Kidney capillary endothelial cell (primary cell): ENCODE data around the gene TMEM198.
A peak's percentile ranks its signal among the peaks of the same experiment; 100 is the strongest.

ENCODE experiments used
- DNase-seq: peaks from one replicate; pipeline ENCODE4 v3.0.0-alpha.2; 2018; ENCODE audit warnings: low spot score

The TMEM198 gene

DNA sequence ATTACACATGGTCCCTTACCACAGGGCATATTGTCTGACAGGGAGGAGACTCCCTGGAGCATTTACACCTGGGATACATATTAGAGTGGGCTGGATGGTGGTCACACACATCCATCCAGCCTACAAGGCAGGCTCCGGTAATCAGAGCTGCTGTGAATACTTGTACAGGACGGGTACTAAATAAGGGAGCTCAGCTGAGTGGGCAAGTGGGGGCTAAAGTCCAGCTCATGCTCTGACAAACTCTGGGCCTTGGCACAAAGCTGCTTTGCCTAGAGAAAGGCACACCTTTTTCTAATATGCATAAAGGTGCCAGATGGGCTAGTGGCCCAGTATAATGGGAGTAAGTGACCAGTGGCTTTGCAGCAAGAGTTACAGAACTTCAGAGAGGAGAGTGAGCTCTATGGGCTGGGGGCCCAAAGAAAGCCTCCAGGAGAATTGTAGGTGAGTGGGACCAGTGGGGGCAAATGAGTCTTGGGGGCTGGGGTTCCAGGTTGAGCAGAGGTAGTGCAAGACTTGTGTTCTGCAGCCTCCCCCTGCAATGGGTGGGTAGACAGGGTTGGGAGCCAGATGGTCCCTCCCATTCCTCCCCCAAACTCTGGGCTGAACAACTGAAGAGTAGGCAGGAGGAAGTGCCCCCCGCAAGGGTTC lies 1.6 kb downstream of the TMEM198 start:
- DNase-seq, result no peak

DNA sequence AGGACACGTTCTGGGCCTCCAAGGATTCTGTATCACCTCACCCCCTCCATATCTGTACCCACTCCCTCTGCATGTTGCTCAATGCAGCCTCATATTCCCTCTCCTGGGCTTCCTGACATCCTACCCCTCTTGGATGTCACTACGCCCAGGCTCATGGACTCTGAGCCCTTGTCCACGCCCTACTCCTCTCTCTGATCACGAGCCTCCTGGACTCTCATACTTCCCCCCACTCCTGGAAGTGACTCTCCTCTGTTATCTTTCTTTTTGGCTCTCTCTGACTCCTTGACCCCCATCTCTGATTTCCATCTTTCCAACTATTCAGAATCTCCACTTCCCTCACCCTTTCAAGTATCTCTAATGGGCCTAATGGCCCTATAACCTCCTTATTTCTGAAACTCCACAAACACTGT lies 2.1 kb downstream of the TMEM198 start:
- no peak for DNase-seq

DNA sequence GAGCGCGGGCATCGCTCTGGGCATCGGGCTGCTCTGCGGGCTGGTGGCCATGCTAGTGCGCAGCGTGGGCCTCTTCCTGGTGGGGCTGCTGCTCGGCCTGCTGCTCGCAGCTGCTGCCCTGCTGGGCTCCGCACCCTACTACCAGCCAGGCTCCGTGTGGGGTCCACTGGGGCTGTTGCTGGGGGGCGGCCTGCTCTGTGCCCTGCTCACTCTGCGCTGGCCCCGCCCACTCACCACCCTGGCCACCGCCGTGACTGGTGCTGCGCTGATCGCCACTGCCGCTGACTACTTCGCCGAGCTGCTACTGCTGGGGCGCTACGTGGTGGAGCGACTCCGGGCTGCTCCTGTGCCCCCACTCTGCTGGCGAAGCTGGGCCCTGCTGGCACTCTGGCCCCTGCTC lies 3.8 kb downstream of the TMEM198 start:
- no peak for DNase-seq

DNA sequence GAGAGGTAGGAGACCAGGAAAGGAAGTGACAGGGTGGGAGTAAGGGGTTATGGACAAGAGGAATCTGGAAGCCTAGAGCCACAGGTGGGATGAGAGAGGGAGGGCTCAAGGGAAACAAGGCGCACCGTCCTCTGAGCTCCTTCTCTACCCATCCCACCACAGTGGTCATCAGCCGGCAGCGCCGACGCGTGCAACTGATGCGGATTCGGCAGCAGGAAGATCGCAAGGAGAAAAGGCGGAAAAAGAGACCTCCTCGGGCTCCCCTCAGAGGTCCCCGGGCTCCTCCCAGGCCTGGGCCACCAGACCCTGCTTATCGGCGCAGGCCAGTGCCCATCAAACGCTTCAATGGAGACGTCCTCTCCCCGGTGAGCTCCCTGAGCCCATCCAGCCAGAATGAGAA lies 5.2 kb downstream of the TMEM198 start:
- no peak for DNase-seq

DNA sequence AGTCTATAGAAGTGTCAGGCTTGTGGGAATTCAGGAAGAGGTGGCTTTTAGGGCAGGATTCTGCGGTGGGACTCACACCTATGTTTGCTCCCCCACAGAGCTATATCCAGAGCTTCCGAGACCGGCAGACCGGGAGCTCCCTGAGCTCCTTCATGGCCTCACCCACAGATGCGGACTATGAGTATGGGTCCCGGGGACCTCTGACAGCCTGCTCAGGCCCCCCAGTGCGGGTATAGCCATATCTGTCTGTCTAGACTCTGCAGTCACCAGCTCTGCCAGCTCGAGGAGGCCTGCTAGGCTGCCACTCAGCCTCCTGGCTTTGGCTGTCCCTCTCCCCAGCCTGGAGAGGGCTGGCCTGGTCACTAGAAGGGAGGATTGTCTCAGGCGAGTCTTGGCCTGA lies 5.8 kb downstream of the TMEM198 start:
- DNase-seq, result no peak

DNA sequence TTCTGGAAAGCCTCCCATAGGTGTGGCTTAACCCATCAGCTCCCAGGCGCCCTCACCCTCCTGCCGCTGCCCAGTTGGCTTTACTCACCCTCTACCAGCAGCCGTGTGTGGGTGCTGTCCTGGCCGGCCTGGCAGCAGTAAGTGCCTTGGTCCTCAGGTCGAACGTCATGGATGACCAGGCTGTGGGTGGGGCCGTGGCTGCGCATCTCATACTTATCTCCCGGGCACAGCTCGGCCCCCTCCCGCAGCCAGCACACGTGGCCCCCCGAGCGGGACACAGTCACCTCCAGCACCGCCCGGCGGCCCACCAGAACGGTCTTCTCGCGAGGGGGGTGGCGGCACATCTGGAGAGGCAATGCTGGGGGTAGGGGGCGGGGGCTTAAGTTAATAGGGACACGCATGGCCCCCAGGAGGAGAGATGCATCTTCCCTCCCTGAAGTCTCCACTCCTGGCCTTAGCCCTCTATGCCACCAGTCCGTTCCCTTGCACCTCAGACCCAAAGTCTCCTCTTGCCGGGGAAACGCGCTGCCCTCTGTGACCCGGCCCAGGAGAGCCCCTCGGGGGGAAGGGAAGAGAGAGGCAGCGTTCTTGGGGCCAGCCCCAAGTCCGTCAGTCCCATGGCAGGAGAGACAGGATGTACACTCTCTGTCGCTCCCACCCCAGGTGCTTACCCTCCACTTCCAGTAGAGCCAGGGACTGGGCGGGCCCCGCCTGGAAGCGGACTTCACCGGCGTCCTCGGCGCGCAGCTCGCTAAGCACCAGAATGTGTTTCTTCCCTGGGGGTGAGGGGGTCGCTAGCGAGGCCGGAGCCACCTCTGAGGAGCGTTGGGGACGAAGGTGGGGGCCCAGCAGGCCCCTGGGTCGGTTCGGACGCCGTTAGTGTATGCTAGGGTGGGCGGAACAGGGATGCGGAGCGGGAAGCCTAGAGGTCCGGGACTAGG lies 7.9 kb downstream of the TMEM198 start:
- DNase-seq, result no peak

DNA sequence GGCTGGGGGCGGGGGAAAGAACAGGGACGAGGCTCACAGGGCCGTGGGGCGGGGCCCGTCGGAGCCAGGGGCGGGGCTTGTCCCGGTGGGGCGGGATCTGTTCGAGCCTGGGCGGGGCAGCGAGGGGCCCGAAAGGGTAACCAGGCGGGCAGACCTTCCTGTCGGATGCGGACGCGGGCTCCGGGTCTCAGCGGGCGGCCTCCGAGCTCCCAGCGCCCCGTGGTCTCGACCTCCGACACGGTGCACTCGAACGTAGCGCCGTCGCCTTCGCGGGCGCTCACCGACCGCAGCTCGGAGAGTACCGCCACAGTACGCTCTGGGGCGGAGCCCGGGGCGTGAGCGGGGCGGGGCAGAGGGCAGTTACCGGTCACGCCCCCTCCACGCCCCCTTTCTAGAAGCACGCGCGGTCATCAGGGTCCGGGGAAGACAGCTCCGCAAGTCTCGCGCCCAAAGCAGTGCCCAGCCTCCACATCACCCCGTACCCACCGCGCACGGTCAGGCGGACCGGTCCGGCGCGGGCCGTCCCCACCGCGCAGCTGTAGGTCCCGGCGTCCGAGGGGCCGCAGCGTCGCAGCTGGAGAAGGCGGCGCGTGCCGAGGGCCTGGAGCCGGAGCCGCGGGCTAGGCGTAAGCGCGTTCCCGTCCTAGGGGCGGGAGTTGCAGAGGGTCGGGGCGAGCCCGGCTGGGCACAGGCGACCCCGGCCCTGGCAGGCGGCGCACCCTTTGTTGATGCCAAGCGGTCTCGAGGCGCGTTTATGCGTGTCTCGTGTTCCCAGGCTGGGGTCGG lies 8.7 kb downstream of the TMEM198 start:
- DNase-seq, result peak; percentile 57

DNA sequence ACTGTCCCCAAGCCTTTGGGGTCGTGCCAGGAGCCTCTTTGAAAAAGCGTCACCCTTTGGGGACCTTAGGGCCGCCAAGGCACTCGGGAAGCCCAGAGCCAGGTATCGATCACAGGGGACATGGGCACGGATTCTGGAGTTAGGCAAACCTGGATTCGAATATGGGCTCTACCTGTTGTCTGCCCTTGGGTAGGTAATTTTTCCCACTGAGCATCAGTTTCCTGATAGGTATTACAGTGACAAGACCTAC lies 9.3 kb downstream of the TMEM198 start:
- no peak for DNase-seq

DNA sequence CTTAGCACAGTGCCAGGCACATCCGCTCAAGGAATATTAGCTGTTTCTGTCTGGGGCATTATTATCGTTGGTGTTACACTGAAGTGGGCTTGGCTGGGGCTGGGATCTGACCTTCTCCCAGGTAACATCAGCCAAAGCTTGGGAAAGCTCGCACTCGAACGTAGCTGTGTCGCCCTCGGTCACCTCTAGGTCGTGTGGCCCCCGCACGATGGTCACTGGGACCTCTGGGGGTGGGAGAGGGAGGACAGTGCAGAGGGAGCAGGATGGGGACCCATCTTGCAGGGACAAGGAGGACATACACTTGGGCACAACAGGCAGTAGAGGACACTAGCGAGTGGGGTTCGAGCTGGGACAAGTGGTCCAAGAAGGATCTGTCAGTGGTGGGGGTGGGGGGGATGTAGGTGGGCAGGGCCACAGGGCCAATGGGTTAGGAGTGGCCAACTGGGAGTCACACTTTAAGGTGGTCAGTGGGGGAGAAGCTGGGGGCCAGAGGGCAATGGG lies 9.7 kb downstream of the TMEM198 start:
- no peak for DNase-seq

DNA sequence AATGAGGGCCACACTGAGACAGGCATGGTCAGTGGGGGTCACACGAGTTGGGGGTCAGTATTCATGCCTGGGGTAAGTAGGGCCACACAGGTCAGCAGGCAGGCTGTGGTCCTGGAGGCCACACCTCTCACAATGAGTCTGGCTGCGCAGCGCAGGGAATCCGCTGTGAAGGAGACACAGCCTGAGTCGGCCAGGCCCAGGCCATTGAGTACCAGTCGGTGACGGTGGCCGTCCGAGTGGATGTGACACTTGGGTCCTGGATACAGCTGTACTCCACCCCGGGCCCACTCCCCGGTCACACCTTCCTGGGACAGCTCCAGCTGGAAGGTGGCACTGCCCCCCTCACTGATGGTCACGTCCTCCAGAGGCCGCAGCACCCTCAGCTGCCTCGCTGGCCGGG lies 10.5 kb downstream of the TMEM198 start:
- DNase-seq, result no peak

DNA sequence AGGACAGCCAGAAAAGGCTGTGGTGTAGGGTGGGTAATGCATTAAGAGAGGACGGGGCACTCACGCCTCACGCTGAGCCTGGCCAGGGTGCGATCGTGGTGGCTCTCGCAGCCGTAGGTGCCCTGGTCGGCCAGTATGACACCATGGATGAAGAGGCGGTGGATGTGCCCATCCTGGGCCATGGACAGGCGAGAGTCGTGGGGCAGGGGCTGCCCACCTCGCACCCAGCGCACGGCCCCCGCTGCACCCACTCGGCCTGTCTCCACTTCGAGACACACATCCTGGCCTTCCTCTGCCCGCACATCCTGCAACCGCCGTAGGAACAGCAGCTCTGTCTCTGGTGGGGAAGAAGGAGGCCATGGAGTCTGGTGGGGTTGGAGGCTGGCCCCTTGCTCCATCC lies 12.1 kb downstream of the TMEM198 start:
- no peak for DNase-seq

DNA sequence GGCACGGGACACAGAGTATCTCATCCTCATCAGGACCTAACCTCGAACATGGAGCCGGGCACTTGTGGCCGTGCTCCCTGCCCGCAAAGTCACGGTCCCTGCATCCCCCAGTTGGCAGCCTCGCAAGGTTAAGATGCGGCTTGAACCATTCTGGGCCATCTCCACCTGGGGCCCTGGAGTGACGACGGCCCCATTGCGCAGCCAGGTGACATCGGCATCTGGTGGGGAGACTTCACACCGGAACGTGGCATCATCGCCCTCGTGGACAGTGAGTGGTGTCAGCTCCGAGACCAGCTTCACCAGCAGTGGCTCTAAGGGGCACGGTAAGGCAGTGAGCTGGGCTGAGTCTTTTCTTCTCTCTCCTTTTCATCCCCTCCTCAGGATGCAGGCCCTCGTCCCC lies 12.6 kb downstream of the TMEM198 start:
- no peak for DNase-seq

DNA sequence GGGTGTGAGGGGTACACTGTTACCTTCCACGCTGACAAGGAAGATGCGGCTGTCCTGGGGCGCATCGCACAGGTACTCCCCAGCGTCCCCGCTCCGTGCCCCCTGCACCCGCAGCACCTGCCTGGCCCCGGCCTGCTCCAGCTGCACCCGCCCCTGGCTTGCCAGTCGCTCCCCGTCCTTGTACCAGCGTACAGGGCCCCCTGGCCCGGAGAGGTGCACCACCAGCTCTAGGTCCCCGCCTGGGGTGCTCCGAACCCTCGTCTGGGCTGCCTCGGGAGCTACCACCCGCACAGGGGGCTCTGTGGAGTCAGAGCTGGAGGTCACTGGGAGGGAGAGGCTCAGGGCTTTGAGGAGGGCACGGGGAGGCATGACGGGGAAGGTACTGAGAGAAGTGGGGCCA lies 13.5 kb downstream of the TMEM198 start:
- DNase-seq, result no peak

DNA sequence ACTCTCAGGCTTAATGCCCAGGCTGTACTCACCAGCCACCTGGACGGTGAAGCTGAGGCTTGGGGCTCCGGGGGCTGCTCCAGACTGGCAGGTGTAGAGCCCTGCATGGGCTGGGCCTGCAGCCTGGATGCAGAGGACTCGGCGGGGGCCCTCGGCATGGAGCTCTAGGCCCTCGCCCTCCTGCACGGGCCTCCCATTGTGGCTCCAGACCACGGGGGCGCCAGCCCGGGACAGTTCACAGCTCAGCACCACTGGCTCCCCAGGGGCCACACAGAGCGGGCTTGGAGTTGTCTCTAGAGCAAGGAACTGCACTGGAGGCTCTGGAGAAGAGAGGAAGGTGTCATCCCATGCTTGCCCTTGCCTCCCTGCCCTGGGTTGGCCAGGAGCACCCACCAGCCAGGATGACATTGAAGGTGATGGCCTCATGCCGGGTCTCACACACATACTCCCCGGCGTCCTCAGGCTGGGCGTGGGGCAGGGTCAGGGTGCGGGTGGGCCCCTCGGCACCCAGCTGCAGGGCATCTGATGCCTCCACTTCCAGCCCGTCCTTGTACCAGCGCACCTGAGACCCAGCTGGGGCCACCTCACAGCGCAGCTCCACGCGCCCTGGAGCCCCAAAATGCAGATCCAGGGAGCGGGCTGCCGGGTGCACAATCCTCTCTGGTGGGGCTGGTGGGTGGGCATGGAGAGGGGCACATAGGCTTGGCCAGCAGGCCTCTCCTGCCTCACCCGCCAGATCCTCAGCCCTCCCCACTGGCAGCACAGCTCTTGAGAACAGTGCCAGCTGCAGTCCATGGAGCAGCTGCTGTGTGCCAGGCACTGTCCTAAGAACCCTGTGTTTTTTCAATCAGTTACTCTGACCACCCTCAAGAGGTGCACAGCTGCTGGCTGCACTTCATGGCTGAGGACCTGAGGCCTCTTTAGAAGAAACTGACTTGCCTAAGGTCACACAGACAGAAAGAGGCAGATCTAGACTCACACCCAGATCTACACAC lies 14.3 kb downstream of the TMEM198 start:
- no peak for DNase-seq

DNA sequence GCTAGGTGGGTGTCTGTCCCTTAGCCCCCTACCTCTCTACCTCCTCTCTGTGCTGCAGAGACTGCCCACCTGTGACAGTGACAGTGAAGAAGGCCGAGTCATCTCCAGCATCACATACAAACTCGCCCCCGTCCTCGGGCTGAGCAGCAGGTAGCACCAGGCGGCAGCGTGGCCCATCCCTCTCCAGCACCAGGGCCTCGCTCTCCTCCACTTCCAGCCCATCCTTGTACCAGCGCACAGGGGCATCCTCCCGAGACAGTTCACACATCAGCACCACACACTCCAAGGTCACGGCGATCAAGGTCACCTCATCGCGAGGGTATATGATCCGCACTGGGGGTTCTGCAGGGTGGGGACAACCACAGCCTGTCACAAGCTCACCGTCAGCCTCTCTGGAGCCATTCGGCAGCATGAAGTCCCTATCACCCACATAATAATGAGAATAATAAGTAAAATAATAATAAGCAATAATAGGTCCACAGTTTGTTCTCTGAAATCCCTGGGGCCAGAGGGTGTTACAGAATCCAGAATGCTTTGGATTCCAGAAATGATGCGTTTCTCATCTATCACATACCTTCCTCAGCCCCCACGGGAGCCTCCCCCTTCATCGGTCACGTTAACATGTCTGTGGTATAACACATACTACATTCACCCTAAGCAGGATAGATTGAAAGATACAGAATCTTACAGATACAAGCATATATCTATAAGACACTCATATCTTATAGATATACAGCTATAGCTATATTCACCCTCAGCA lies 15.5 kb downstream of the TMEM198 start:
- no peak for DNase-seq

DNA sequence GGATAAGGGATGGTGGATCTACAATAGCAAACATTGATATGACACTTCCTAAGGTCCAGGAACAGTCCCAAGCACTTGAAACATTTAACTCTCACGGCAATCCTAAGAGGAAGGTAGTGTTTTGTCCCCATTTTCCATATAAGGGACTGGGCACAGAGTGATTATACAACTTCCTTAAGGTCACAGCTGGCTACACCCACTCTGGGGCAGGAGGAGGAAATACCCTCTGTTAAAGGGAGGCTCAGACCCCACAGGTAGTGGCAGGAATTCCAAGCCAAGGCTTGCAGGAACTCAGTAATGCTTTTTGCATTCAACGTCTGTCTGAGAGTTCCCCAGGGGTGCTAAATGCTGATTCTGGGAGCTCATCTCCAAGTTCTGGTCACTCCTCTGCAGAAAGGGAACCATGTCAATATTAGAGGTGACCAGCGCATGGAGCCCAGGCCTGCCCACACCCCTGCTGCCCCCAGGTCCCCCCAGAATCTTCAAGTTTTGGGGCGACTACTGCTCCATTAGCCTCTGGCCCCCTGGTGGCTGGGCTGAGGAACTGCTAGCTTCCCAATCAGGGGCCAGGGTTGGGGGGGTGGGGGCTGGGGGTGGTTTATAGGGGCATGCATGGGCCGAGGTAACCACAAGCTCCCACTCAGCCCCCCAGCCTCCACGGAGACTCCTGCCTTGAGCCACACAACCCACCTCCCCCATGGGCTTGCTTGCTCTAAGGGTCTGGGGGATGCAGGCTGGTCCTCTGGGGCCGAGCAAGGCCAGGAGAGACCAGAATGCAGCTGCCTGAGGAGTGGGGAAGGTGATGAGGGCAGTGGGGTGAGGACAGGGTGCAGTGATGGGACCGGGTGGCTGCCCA lies 16.4 kb downstream of the TMEM198 start:
- no peak for DNase-seq

DNA sequence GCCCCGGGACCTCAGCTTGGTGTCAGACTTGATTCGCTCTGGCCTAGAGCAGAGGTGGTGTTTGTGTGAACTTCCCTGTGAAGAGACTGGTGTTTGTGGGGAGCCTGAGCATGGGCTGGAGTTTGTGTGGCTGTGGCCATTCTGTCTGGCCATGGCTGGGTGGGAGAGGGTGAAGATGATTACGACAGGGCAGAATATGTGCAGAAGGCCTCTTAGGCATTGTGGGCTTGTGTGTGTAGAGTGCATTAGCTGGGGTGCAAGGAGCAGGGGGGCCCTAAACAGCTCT lies 17.0 kb downstream of the TMEM198 start:
- no peak for DNase-seq

DNA sequence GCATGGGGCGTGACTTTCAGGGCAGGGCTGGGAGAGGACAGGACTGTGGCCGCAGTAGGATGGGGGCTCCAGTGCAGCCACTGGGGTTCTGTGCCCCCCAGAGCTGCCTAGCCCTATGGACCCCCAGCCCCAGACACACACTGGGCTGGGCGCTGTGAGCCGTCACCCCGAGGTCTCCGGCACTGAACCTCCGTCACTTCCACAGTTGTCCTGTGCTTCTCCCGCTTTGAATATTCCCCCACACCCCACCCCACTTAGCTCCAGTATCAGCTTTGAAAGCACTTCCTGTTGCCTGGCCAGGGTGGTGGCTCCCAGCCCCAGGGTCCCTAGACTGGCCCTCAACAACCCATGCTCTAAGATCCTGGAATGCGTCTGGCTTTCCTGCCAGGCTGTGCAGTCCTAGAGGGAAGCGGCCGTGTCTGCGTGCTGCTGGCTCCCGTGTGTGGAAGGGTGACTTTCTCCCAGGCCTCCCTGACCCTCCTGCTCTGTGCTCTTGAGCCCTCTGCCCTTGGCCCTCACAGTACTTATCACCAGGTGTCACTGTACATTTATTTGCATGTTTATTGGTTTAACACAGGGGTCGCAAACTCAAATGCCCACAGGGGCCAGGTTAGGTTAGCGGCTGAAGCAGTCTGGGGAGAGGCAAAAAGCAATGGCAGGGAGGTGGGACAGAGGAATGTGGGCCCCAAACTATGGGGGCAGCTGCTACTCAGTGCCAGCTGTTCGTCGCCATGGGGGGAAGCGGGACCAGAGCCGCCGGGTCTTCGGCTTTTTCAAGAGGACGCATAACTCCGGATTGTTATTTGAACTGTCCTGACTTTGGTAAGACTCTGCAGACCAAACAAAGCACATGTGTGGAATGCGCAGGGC lies 17.6 kb downstream of the TMEM198 start:
- DNase-seq, result no peak
